GM21515 (cell line): ENCODE measurements around the gene RAP2C.
A peak's percentile ranks its signal among the peaks of the same experiment; 100 is the strongest.

ENCODE experiments used
- ATAC-seq: cut with Tn5 transposase; IDR thresholded peaks from one replicate; pipeline ENCODE4 v1.9.1; 2021; ENCODE audit not compliant: unreplicated experiment

The RAP2C gene

GRCh38 chrX:132219343-132219768 lies at the start of gene RAP2C:
RAP2C (minus strand) TSS chrX:132219447; CDS start chrX:132217268, 2,179 bp downstream.
- peak; percentile 57 for ATAC-seq

GRCh38 chrX:132267392-132267791 lies 48.1 kb upstream of the RAP2C start:
- no peak for ATAC-seq

- ATAC-seq = no peak
These were observed 47.5 kb upstream of the RAP2C start for GRCh38 chrX:132266583-132267355.

- ATAC-seq = no peak
These were observed 43.9 kb upstream of the RAP2C start for GRCh38 chrX:132263127-132263526.

- no peak for ATAC-seq
These were observed 39.3 kb upstream of the RAP2C start for GRCh38 chrX:132258509-132258908.

- no peak for ATAC-seq
These were observed 37.9 kb upstream of the RAP2C start for GRCh38 chrX:132257116-132257515.

- no peak for ATAC-seq
These were observed 16.9 kb upstream of the RAP2C start for GRCh38 chrX:132236121-132236520.

GRCh38 chrX:132235488-132235887 lies 16.2 kb upstream of the RAP2C start:
- ATAC-seq = no peak

- ATAC-seq = no peak
These were observed 12.3 kb upstream of the RAP2C start for GRCh38 chrX:132231587-132231986.

GRCh38 chrX:132227383-132228112 lies 8.3 kb upstream of the RAP2C start:
- no peak for ATAC-seq

- ATAC-seq = no peak
These were observed 6.9 kb upstream of the RAP2C start for GRCh38 chrX:132226169-132226568.

GRCh38 chrX:132218100-132218812 lies 991 bp downstream of the RAP2C start:
- peak; percentile 50 for ATAC-seq

- ATAC-seq = peak; percentile 72
These were observed 1.8 kb downstream of the RAP2C start for GRCh38 chrX:132217203-132218073.

GRCh38 chrX:132216806-132217202 lies 2.4 kb downstream of the RAP2C start:
- ATAC-seq = peak; percentile 24

GRCh38 chrX:132216283-132216682 lies 3.0 kb downstream of the RAP2C start:
- no peak for ATAC-seq

- no peak for ATAC-seq
These were observed 4.7 kb downstream of the RAP2C start for GRCh38 chrX:132214518-132214917.

- ATAC-seq = no peak
These were observed 9.7 kb downstream of the RAP2C start for GRCh38 chrX:132209527-132209926.

GRCh38 chrX:132208422-132208821 lies 10.8 kb downstream of the RAP2C start:
- ATAC-seq = no peak

GRCh38 chrX:132207996-132208395 lies 11.3 kb downstream of the RAP2C start:
- no peak for ATAC-seq

- ATAC-seq = no peak
These were observed 13.0 kb downstream of the RAP2C start for GRCh38 chrX:132206259-132206658.

GRCh38 chrX:132204629-132205028 lies 14.6 kb downstream of the RAP2C start:
- no peak for ATAC-seq
